Measurements from ENCODE around the gene VPS52.

The VPS52 gene

GRCh38 chr6:33313709-33314514 is 42.2 kb upstream of the VPS52 start, which contains the start of gene TAPBP:
TSS of gene TAPBP (minus strand) at chr6:33314078. CDS start at chr6:33314041, 37 bp downstream.
- TF ChIP-seq CTCF (conservative IDR thresholded peaks at IDR 0.05) = no peak
- H3K27ac ChIP-seq = peak within 1 kb of the TSS; percentile 100

- TF ChIP-seq CTCF (conservative IDR thresholded peaks at IDR 0.05) = no peak
- peak overlapping the region; percentile 100 for H3K27ac ChIP-seq
Measured at GRCh38 chr6:33313105-33313708, 41.5 kb upstream of the VPS52 start.

GRCh38 chr6:33312361-33313104 is 40.9 kb upstream of the VPS52 start:
- no peak for TF ChIP-seq CTCF (conservative IDR thresholded peaks at IDR 0.05)
- H3K27ac ChIP-seq = peak overlapping the region; percentile 100

- no peak for TF ChIP-seq CTCF (conservative IDR thresholded peaks at IDR 0.05)
- no peak overlapping the region for H3K27ac ChIP-seq
Measured at GRCh38 chr6:33306356-33306755, 34.7 kb upstream of the VPS52 start.

GRCh38 chr6:33305052-33305451 is 33.4 kb upstream of the VPS52 start:
- no peak for TF ChIP-seq CTCF (conservative IDR thresholded peaks at IDR 0.05)
- peak overlapping the region; percentile 12; the same call in 1 of the 2 replicates for H3K27ac ChIP-seq

GRCh38 chr6:33304216-33304615 is 32.5 kb upstream of the VPS52 start:
- no peak for TF ChIP-seq CTCF (conservative IDR thresholded peaks at IDR 0.05)
- peak overlapping the region; percentile 12; the same call in 1 of the 2 replicates for H3K27ac ChIP-seq

- peak overlapping the region; percentile 99 for H3K27ac ChIP-seq
- TF ChIP-seq CTCF (conservative IDR thresholded peaks at IDR 0.05) = no peak
Measured at GRCh38 chr6:33301877-33302276, 30.2 kb upstream of the VPS52 start.

Data from VCaP (cell line).